GM23248 (cell line): Measurements from ENCODE around the gene PHYKPL. TPM values are rescaled to one million over a fixed set of nuclear protein-coding genes. Genes with fewer than 3 reads are reported as not detected.

Experiments
- DNase-seq: peaks from one replicate; pipeline ENCODE4 v3.0.0-alpha.2; 2015
- H2AFZ ChIP-seq: fragments of 200-600 bp; sonication (generic); 2 replicates; pipeline ENCODE4 v1.6.1; 2016; ENCODE audit warnings: antibody characterized with exemption
- H3F3A ChIP-seq: fragments of 200-600 bp; sonication (generic); 2 replicates; pipeline ENCODE4 v1.6.1; 2016; ENCODE audit warnings: mild to moderate bottlenecking, antibody characterized with exemption, mixed run types; ENCODE audit not compliant: insufficient read depth
- H3K27ac ChIP-seq: fragments of 200-600 bp; sonication (generic); 2 replicates; pipeline ENCODE4 v1.5.1; 2016; ENCODE audit warnings: mild to moderate bottlenecking
- H3K27me3 ChIP-seq: fragments of 200-600 bp; sonication (generic); replicated peaks from 2 replicates; pipeline ENCODE4 v1.6.1; 2016; ENCODE audit warnings: mild to moderate bottlenecking; ENCODE audit not compliant: insufficient read depth
- H3K36me3 ChIP-seq: fragments of 200-600 bp; sonication (generic); 2 replicates; pipeline ENCODE4 v1.6.1; 2016; ENCODE audit warnings: low read depth, mild to moderate bottlenecking
- H3K4me1 ChIP-seq: fragments of 200-600 bp; sonication (generic); 2 replicates; pipeline ENCODE4 v1.6.1; 2016; ENCODE audit warnings: mild to moderate bottlenecking; ENCODE audit not compliant: insufficient read depth
- H3K4me2 ChIP-seq: fragments of 200-600 bp; sonication (generic); one replicate; pipeline ENCODE4 v1.6.1; 2016; ENCODE audit warnings: mild to moderate bottlenecking; ENCODE audit not compliant: unreplicated experiment
- H3K4me3 ChIP-seq: fragments of 200-600 bp; sonication (generic); 2 replicates; pipeline ENCODE4 v1.5.1; 2016; ENCODE audit warnings: mild to moderate bottlenecking
- H3K79me2 ChIP-seq: fragments of 200-600 bp; sonication (generic); 2 replicates; pipeline ENCODE4 v1.6.1; 2016; ENCODE audit warnings: mild to moderate bottlenecking; ENCODE audit not compliant: insufficient read depth
- H3K9ac ChIP-seq: fragments of 200-600 bp; sonication (generic); 2 replicates; pipeline ENCODE4 v1.6.1; 2016; ENCODE audit warnings: mild to moderate bottlenecking
- H3K9me2 ChIP-seq: fragments of 200-600 bp; sonication (generic); 2 replicates; pipeline ENCODE4 v1.6.1; 2016; ENCODE audit warnings: mixed run types, mild to moderate bottlenecking, moderate library complexity; ENCODE audit not compliant: insufficient read depth
- H3K9me3 ChIP-seq: fragments of 200-600 bp; sonication (generic); one replicate; pipeline ENCODE4 v1.6.1; 2017; ENCODE audit warnings: low read depth
- H4K20me1 ChIP-seq: fragments of 200-600 bp; sonication (generic); 2 replicates; pipeline ENCODE4 v1.6.0; 2016; ENCODE audit not compliant: insufficient read depth
- EZH2 ChIP-seq: fragments of 200-600 bp; sonication (generic); IDR thresholded peaks from 2 replicates; pipeline ENCODE4 v1.6.1; 2018; ENCODE audit warnings: antibody characterized with exemption, mild to moderate bottlenecking; ENCODE audit not compliant: insufficient read depth, poor library complexity, severe bottlenecking
- EZH2phosphoT487 ChIP-seq: fragments of 200-600 bp; sonication (generic); IDR thresholded peaks from 2 replicates; pipeline ENCODE4 v1.6.1; 2018; ENCODE audit warnings: antibody characterized with exemption, moderate library complexity, mild to moderate bottlenecking, low read depth; ENCODE audit not compliant: insufficient read depth
- WGBS, 2 experiments: methylation state at CpG; one replicate each; pipeline ENCODE4 v1.1.6; 2015 to 2017; ENCODE audit warnings: low lambda C conversion rate in 2 of 2, low coverage in 1 of 2; ENCODE audit errors: missing lambda C conversion rate in 2 of 2; 5-methylcytosine and 5-hydroxymethylcytosine counted together
- in situ Hi-C: fragments of 300-500 bp; cut with MboI; formaldehyde crosslinking; loops from 2 replicates; pipeline ENCODE4 v1.15.0; 2020
- polyA plus RNA-seq: library from polyadenylated mRNA; unstranded; fragments of >200 nt; fragmentation: Nextera tagmentation; extraction: Ambion mirVana; gene quantifications from 2 replicates; pipeline ENCODE4 v1.2.1, GENCODE V29; 2016
- total RNA-seq: library from RNA; depleted of rRNA; stranded (reverse); fragments of >200 nt; shearing (Covaris generic); gene quantifications from 2 replicates; pipeline ENCODE4 v1.2.3, GENCODE V29; 2014; rRNA removed

PHYKPL gene
- total and polyA plus RNA-seq, 2 experiments from 2014 or later = 22.9 to 28.9 TPM

DNA sequence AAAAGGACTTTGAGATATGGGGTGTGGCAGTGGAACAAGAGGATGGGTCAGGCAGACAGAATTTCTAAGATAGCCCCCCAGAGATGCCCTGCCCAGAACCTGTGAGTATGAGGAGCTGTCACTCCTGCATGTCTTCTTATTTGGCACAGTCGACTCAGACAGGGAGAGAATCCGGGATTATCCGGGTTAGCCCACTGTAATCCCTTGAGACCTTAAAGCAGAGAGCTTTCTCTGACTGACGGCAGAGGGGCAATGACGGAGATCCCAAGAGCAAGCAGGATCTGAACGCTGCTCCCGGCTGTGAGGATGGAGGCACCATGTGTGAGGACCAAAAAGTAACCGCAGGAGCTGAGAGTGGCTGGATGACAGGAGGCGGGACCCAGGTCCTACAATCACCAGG, 70.1 kb downstream of the PHYKPL start:
- H3K9me3 ChIP-seq = no peaks in the 10 kb centered on the region
- H3K79me2 ChIP-seq = no peaks in the 10 kb centered on the region
- H3K36me3 ChIP-seq = no peaks in the 10 kb centered on the region
- H3K4me3 ChIP-seq = no peak overlapping the region
- peaks cover 5% of the 10 kb centered on the region; the same call in 1 of the 2 replicates for H3K27me3 ChIP-seq
- 77 to 85% methylated on average over 9 of the region's 9 CpGs for WGBS, 2 experiments
- no peaks in the 10 kb centered on the region for H3K9me2 ChIP-seq
- H3K27ac ChIP-seq = no peak overlapping the region
- no peaks in the 10 kb centered on the region for H4K20me1 ChIP-seq
- no peaks in the 10 kb centered on the region for H3F3A ChIP-seq
- in situ Hi-C loops = loop anchor here (5.0 to 25.0 kb wide), 2 partner anchors 85 to 550 kb away; partner anchors contain the start of gene B4GALT7
- H3K4me1 ChIP-seq = no peaks in the 10 kb centered on the region
- H3K4me2 ChIP-seq = no peak overlapping the region
- TF ChIP-seq EZH2 (no peak), EZH2phosphoT487 (no peak)
- H2AFZ ChIP-seq = no peak overlapping the region
- DNase-seq = no peak
- H3K9ac ChIP-seq = no peak overlapping the region

DNA sequence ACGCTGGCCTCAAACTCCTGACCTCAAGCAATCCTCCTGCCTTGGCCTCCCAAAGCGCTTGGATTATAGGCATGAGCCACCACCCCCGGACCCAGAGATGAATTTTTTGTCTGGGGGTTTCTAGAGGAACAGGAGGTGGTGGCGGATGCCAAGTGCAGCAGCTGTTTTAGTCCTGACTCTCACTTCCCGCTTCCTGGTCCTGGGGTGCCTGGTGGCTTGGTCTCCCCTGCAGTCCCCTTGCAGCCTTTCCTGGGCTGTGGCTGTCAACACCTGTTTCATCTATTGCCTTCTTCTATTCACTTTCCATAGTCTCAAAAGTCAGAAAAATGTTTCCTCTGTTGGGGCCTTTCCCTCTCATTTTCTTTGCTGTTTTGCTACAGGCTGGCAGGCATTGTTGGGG, 72.4 kb downstream of the PHYKPL start:
- Histone ChIP-seq H3K9me2 (no peaks in the 10 kb centered on the region), H3K4me3 (no peak overlapping the region), H3K27ac (no peak overlapping the region), H4K20me1 (no peaks in the 10 kb centered on the region), H2AFZ (no peak overlapping the region), H3K4me2 (no peak overlapping the region), H3K9ac (no peak overlapping the region), H3F3A (no peaks in the 10 kb centered on the region), H3K27me3 (peaks cover 5% of the 10 kb centered on the region; the same call in 1 of the 2 replicates), H3K36me3 (no peaks in the 10 kb centered on the region), H3K4me1 (no peaks in the 10 kb centered on the region), H3K9me3 (no peaks in the 10 kb centered on the region), H3K79me2 (no peaks in the 10 kb centered on the region)
- TF ChIP-seq EZH2phosphoT487 = no peak
- TF ChIP-seq EZH2 = no peak
- DNase-seq = no peak
- WGBS, 2 experiments = 55 to 68% methylated on average over 5 of the region's 5 CpGs
- in situ Hi-C loops = loop anchor here (5.0 to 25.0 kb wide), 2 partner anchors 83 to 548 kb away; partner anchors contain the start of gene B4GALT7

Other genes with a start within 250 kb of the PHYKPL start
- not detected in 2 replicates for gene PROP1, start 236.6 kb downstream of the PHYKPL start, total RNA-seq
- gene PROP1, start 236.6 kb downstream of the PHYKPL start, polyA plus RNA-seq = not detected in 2 replicates
- 0.32 and 0.38 TPM in 2 replicates for gene N4BP3, start 119.3 kb downstream of the PHYKPL start, total RNA-seq
- gene N4BP3, start 119.3 kb downstream of the PHYKPL start, polyA plus RNA-seq = 0.09 and 0.16 TPM in 2 replicates
- gene RMND5B, start 101.8 kb downstream of the PHYKPL start, total RNA-seq = 17.5 and 33.9 TPM in 2 replicates
- gene RMND5B, start 101.8 kb downstream of the PHYKPL start, polyA plus RNA-seq = 19.9 and 20.7 TPM in 2 replicates
- 203 and 221 TPM in 2 replicates for gene NHP2, start 78.9 kb downstream of the PHYKPL start, total RNA-seq
- 232 and 237 TPM in 2 replicates for gene NHP2, start 78.9 kb downstream of the PHYKPL start, polyA plus RNA-seq
- gene GMCL2, start 45.4 kb downstream of the PHYKPL start, total RNA-seq = not detected in 2 replicates
- not detected in 2 replicates for gene GMCL2, start 45.4 kb downstream of the PHYKPL start, polyA plus RNA-seq
- 47.6 and 53.4 TPM in 2 replicates for gene HNRNPAB, start 28.3 kb downstream of the PHYKPL start, total RNA-seq
- 111 and 117 TPM in 2 replicates for gene HNRNPAB, start 28.3 kb downstream of the PHYKPL start, polyA plus RNA-seq